ES-I3 (cell line): ENCODE results near the gene CUL5.

Source experiments
- H3K36me3 ChIP-seq: 2 replicates; pipeline ENCODE4 v1.6.1; 2013; ENCODE audit warnings: mild to moderate bottlenecking, low read length, control low read depth, moderate library complexity; ENCODE audit not compliant: insufficient read depth
- H3K4me1 ChIP-seq: 2 replicates; pipeline ENCODE4 v1.6.1; 2013; ENCODE audit warnings: mild to moderate bottlenecking, control low read depth, low read length; ENCODE audit not compliant: insufficient read depth
- H3K9ac ChIP-seq: 2 replicates; pipeline ENCODE4 v1.6.1; 2013; ENCODE audit warnings: low read depth, mild to moderate bottlenecking, low read length, moderate library complexity
- H3K9me3 ChIP-seq: 2 replicates; pipeline ENCODE4 v1.6.1; 2013; ENCODE audit warnings: mild to moderate bottlenecking, low read length, moderate library complexity; ENCODE audit not compliant: control insufficient read depth, insufficient read depth

CUL5 gene

DNA sequence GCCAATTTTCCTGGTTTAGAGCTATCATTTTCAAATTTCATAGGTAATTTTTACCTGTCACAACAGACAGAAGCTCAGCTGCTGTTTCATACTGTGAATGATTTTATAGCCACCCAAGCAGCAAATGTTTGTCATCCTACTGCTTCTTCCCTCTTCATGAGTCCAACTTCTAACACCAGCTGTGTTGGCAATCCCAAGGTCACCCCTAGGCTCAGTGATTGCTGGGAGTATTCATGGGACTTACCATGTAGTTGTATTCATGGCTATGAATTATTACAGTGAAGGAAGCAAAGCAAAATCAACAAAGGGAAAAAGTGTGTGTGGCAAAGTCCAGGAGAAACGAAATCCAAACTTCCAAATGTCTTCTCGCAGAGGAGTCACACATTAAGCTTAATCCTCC is 28.5 kb downstream of the CUL5 start:
- Histone ChIP-seq H3K9ac (no peak overlapping the region), H3K36me3 (peaks cover 8% of the 10 kb centered on the region), H3K4me1 (no peaks in the 10 kb centered on the region), H3K9me3 (no peaks in the 10 kb centered on the region)

- Histone ChIP-seq H3K4me1 (no peaks in the 10 kb centered on the region), H3K9ac (no peak overlapping the region), H3K36me3 (peaks cover 8% of the 10 kb centered on the region), H3K9me3 (no peaks in the 10 kb centered on the region)
Observed at GRCh38 chr11:108037636-108038035, 28.9 kb downstream of the CUL5 start.

- no peaks in the 10 kb centered on the region for H3K4me1 ChIP-seq
- H3K9me3 ChIP-seq: no peaks in the 10 kb centered on the region
- H3K9ac ChIP-seq: no peak overlapping the region
- H3K36me3 ChIP-seq: peaks cover 5% of the 10 kb centered on the region; the same call in 1 of the 2 replicates
Observed at GRCh38 chr11:108048269-108048668, 39.6 kb downstream of the CUL5 start.

DNA sequence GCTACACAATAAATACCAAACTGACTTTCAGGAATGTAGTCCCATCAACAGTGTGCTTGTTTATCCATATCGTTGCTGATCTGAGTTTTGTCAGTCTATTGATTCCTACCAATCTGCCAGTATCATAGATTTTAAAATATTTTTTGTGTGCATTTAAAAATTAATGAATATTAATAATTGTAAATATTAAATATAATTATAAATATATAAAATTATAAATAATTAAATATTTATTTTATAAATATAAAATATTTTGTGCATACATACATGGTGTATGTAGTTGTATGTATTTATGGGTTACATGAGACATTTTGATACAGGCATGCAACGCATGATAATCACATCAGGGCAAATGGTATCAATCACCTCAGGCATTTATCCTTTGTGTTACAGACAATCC is 53.6 kb downstream of the CUL5 start:
- no peak overlapping the region for H3K9ac ChIP-seq
- H3K36me3 ChIP-seq: no peaks in the 10 kb centered on the region; the same call in 1 of the 2 replicates
- no peaks in the 10 kb centered on the region for H3K4me1 ChIP-seq
- H3K9me3 ChIP-seq: no peaks in the 10 kb centered on the region

- H3K9ac ChIP-seq: no peak overlapping the region
- no peaks in the 10 kb centered on the region for H3K4me1 ChIP-seq
- H3K36me3 ChIP-seq: no peaks in the 10 kb centered on the region; the same call in 1 of the 2 replicates
- no peaks in the 10 kb centered on the region for H3K9me3 ChIP-seq
Observed at GRCh38 chr11:108063410-108063809, 54.7 kb downstream of the CUL5 start.

DNA sequence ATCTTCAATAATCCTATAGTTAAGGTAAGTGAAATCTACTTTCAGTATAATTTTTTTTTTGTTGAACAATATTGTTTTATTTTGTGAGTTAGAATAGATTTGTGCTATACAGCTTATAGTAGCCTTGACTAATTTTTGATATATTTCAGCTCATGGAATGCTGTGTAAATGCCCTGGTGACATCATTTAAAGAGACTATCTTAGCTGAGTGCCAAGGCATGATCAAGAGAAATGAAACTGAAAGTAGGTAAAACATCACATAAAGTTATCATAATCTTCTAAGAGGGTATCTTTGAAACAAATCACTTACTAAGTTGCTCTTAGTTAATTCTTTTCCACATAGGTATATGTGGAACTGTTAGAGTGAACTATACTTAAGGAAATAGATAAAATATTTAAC is 61.2 kb downstream of the CUL5 start:
- Histone ChIP-seq H3K9ac (no peak overlapping the region), H3K4me1 (no peaks in the 10 kb centered on the region), H3K9me3 (no peaks in the 10 kb centered on the region), H3K36me3 (no peaks in the 10 kb centered on the region)

- Histone ChIP-seq H3K36me3 (peaks cover 5% of the 10 kb centered on the region; the same call in 1 of the 2 replicates), H3K9ac (no peak overlapping the region), H3K9me3 (no peaks in the 10 kb centered on the region), H3K4me1 (no peaks in the 10 kb centered on the region)
Observed at GRCh38 chr11:108084811-108085210, 76.1 kb downstream of the CUL5 start.

- Histone ChIP-seq H3K9me3 (no peaks in the 10 kb centered on the region), H3K4me1 (no peaks in the 10 kb centered on the region), H3K9ac (no peak overlapping the region), H3K36me3 (peaks cover 5% of the 10 kb centered on the region; the same call in 1 of the 2 replicates)
Observed at GRCh38 chr11:108085672-108086071, 77.0 kb downstream of the CUL5 start.

- Histone ChIP-seq H3K9me3 (no peaks in the 10 kb centered on the region), H3K4me1 (no peaks in the 10 kb centered on the region; the same call in 1 of the 2 replicates), H3K9ac (no peak overlapping the region), H3K36me3 (peaks cover 3% of the 10 kb centered on the region)
Observed at GRCh38 chr11:108092134-108092533, 83.4 kb downstream of the CUL5 start.

- H3K9ac ChIP-seq: no peak overlapping the region
- H3K4me1 ChIP-seq: no peaks in the 10 kb centered on the region; the same call in 1 of the 2 replicates
- H3K36me3 ChIP-seq: peaks cover 5% of the 10 kb centered on the region
- no peaks in the 10 kb centered on the region for H3K9me3 ChIP-seq
Observed at GRCh38 chr11:108093128-108093904, 84.6 kb downstream of the CUL5 start.

DNA sequence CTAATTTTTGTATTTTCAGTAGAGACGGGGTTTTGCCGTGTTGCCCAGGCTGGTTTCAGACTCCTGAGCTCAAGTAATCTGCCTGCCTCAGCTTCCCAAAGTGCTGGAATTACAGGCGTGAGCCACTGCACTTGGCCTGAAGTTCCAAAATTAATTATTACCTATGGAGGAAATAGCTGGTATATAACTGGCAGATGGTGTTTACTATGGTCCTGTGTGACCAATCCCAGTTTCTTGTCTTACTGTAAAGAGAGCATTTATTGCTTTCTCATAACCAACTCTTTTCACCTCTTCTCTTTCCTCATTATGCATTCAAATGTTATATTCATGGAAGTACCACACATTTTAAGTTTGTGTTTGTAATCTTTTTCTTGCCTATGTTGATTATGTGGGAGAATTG is 88.5 kb downstream of the CUL5 start:
- no peaks in the 10 kb centered on the region for H3K9me3 ChIP-seq
- H3K9ac ChIP-seq: no peak overlapping the region
- H3K4me1 ChIP-seq: no peaks in the 10 kb centered on the region; the same call in 1 of the 2 replicates
- H3K36me3 ChIP-seq: peaks cover 5% of the 10 kb centered on the region

DNA sequence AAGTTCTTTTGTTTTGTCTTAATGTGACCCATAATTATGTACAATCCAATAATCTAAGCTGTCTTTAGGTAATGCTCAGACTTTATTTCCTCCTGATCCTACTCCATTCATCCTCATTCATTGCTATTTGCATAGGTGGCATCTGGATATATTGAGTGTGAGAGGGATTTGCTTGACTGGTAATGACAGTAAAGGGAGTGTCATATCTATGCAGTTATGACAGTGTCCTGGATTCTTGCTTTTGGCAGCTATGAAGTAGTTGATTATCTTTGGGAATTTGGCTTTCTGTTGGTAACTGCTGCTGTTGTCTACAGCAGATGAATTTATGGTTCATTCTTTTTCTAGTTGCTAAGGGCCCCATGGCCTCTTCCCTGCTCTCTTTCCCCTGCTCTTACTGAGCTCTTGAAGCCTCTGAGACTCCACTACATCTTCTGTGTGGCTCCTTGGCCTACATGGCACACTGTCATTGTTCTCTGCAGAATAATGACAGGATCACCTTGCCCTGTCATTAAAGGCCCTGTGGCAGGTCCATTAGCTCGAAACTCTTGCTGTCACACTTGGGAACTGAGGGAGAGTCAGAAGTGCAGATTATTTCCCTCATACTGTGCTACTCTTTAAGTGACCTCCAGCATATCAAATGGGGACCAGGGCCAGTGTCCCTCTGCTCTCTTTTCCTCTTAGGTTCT is 92.5 kb downstream of the CUL5 start:
- Histone ChIP-seq H3K4me1 (no peaks in the 10 kb centered on the region), H3K9me3 (no peaks in the 10 kb centered on the region), H3K36me3 (peaks cover 2% of the 10 kb centered on the region), H3K9ac (no peak overlapping the region)

DNA sequence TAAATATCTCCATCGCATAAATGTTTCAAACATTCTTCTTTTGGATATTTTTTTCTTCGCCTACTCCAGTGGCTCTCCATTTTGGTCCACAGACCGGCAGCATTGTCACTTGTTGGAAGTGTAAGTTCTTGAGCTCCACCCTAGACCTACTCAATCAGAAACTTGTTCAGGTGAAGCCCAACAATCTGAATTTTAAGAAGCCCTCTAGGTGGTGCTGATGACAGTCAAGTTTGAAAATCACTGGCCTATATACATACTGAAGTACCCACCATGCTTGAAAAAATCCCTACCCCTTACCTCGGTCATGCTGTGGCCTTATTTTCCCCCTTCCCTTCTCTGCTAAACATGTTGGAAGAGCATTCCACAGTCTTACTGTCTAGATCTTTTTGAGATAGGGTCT is 102.4 kb downstream of the CUL5 start:
- Histone ChIP-seq H3K9ac (no peak overlapping the region), H3K9me3 (no peaks in the 10 kb centered on the region), H3K36me3 (no peaks in the 10 kb centered on the region; the same call in 1 of the 2 replicates), H3K4me1 (no peaks in the 10 kb centered on the region)

- Histone ChIP-seq H3K4me1 (no peaks in the 10 kb centered on the region), H3K9me3 (no peaks in the 10 kb centered on the region), H3K36me3 (no peaks in the 10 kb centered on the region; the same call in 1 of the 2 replicates), H3K9ac (no peak overlapping the region)
Observed at GRCh38 chr11:108112057-108112456, 103.4 kb downstream of the CUL5 start.
